OCI-LY1 (cell line): Measurements from ENCODE around the gene OTOG.

Source experiments
- EZH2 ChIP-seq: fragments of 200-600 bp; sonication (generic), shearing (Covaris generic); IDR thresholded peaks from 2 replicates; pipeline ENCODE4 v1.8.0; 2017; ENCODE audit warnings: borderline replicate concordance, mixed run types, mild to moderate bottlenecking, antibody characterized with exemption, low read length, moderate library complexity, mixed read lengths
- TF ChIP-seq, protein P1 (sequence below): fragments of 200-600 bp; sonication (generic), shearing (Covaris generic); IDR thresholded peaks from 2 replicates; pipeline ENCODE4 v1.5.1; 2017; ENCODE audit warnings: mild to moderate bottlenecking, antibody characterized with exemption, low read length, moderate library complexity, mixed read lengths

DNA sequence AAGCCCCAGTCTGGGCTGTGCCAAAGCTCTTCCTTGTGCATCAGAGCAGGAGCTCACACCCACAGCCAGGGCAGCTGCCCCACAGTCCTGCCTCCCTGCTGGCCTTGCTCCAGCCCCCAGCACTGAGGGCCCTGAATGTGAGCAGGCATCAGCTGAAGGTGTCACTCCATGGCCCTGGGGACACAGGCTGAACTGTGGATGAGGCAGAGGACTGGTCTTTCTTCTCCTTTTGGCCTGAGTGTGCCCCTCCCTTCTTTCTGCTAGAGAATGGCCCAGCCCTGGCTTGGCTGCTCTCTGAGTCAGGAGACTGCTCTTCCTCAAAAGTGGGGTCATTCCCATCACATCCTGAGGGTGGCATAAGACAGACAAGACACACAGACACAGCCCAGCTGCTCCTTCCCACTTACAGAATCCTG, 16.2 kb downstream of the OTOG start:
- TF ChIP-seq, protein P1, sequence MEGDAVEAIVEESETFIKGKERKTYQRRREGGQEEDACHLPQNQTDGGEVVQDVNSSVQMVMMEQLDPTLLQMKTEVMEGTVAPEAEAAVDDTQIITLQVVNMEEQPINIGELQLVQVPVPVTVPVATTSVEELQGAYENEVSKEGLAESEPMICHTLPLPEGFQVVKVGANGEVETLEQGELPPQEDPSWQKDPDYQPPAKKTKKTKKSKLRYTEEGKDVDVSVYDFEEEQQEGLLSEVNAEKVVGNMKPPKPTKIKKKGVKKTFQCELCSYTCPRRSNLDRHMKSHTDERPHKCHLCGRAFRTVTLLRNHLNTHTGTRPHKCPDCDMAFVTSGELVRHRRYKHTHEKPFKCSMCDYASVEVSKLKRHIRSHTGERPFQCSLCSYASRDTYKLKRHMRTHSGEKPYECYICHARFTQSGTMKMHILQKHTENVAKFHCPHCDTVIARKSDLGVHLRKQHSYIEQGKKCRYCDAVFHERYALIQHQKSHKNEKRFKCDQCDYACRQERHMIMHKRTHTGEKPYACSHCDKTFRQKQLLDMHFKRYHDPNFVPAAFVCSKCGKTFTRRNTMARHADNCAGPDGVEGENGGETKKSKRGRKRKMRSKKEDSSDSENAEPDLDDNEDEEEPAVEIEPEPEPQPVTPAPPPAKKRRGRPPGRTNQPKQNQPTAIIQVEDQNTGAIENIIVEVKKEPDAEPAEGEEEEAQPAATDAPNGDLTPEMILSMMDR: no peak
- no peak for TF ChIP-seq EZH2
